GM13977 (cell line): ENCODE data around the gene CTSK.

Source experiments
- DNase-seq: peaks from one replicate; pipeline ENCODE4 v3.0.0; 2012; ENCODE audit warnings: low spot score
- CTCF ChIP-seq: IDR thresholded peaks from 2 replicates; pipeline ENCODE4 v1.5.1; 2012; ENCODE audit warnings: mild to moderate bottlenecking, control low read depth; ENCODE audit not compliant: insufficient read depth; ENCODE audit errors: extremely low read depth, missing control alignments
- in situ Hi-C: fragments of 300-500 bp; cut with MboI; formaldehyde crosslinking; loops from one replicate; pipeline ENCODE4 v1.12.0; 2022; ENCODE audit warnings: low sequenced_read_pairs, low pct_unique_long_range_greater_than_20kb, mixed read lengths, inconsistent platforms; ENCODE audit not compliant: unreplicated experiment

The CTSK gene

GRCh38 chr1:150749720-150750311 lies 58.2 kb downstream of the CTSK start:
- no peak for DNase-seq
- no peak for TF ChIP-seq CTCF
- in situ Hi-C loops: no loop called here

GRCh38 chr1:150748878-150749719 lies 59.0 kb downstream of the CTSK start:
- in situ Hi-C loops: no loop called here
- DNase-seq: no peak
- no peak for TF ChIP-seq CTCF
